GM23338 (cell line): ENCODE data around the gene ETFRF1. TPM values are rescaled to one million over a fixed set of nuclear protein-coding genes. Genes with fewer than 3 reads are reported as not detected.
A peak's percentile ranks its signal among the peaks of the same experiment; 100 is the strongest.

Source experiments
- ATAC-seq: fragments of 200-7000 bp; cut with Tn5 transposase; 3 replicates; pipeline ENCODE4 v1.9.1; 2020
- DNase-seq: peaks from one replicate; pipeline ENCODE4 v3.0.0-alpha.2; 2015; ENCODE audit warnings: low spot score
- H2AFZ ChIP-seq: fragments of 200-600 bp; sonication (generic); 2 replicates; pipeline ENCODE4 v1.8.0; 2016; ENCODE audit warnings: antibody characterized with exemption, mild to moderate bottlenecking, moderate library complexity
- H3F3A ChIP-seq: fragments of 200-600 bp; sonication (generic); replicated peaks from 2 replicates; pipeline ENCODE4 v1.8.0; 2017; ENCODE audit warnings: antibody characterized with exemption, mixed run types, low read depth
- H3K27ac ChIP-seq: fragments of 200-600 bp; sonication (generic); 2 replicates; pipeline ENCODE4 v1.6.1; 2016; ENCODE audit warnings: low read depth
- H3K27me3 ChIP-seq: fragments of 200-600 bp; sonication (generic); 2 replicates; pipeline ENCODE4 v1.8.0; 2016; ENCODE audit warnings: mild to moderate bottlenecking, mixed run types, moderate library complexity; ENCODE audit not compliant: insufficient read depth
- H3K36me3 ChIP-seq: fragments of 200-600 bp; sonication (generic); 2 replicates; pipeline ENCODE4 v1.8.0; 2016; ENCODE audit warnings: mild to moderate bottlenecking; ENCODE audit not compliant: insufficient read depth
- H3K4me1 ChIP-seq: fragments of 200-600 bp; sonication (generic); 2 replicates; pipeline ENCODE4 v1.8.0; 2016; ENCODE audit warnings: mild to moderate bottlenecking, moderate library complexity; ENCODE audit not compliant: insufficient read depth
- H3K4me2 ChIP-seq: fragments of 200-600 bp; sonication (generic); 2 replicates; pipeline ENCODE4 v1.7.1; 2017; ENCODE audit warnings: mixed run types
- H3K4me3 ChIP-seq: fragments of 200-600 bp; sonication (generic); 2 replicates; pipeline ENCODE4 v1.6.1; 2016; ENCODE audit warnings: mixed run types
- H3K79me2 ChIP-seq: fragments of 200-600 bp; sonication (generic); replicated peaks from 2 replicates; pipeline ENCODE4 v1.8.0; 2017; ENCODE audit warnings: mild to moderate bottlenecking; ENCODE audit not compliant: insufficient read depth
- H3K9me2 ChIP-seq: fragments of 200-600 bp; sonication (generic); 2 replicates; pipeline ENCODE4 v1.8.0; 2017; ENCODE audit not compliant: insufficient read depth
- H4K20me1 ChIP-seq: fragments of 200-600 bp; sonication (generic); replicated peaks from 2 replicates; pipeline ENCODE4 v1.8.0; 2017; ENCODE audit warnings: mild to moderate bottlenecking; ENCODE audit not compliant: insufficient read depth
- H3K27ac Mint-ChIP-seq: 2 replicates; pipeline ENCODE4 v1.8.0; 2020; ENCODE audit warnings: inconsistent platforms, mild to moderate bottlenecking, moderate library complexity, mixed read lengths
- H3K27me3 Mint-ChIP-seq: 3 replicates; pipeline ENCODE4 v1.8.0; 2022; ENCODE audit warnings: low read depth, mild to moderate bottlenecking, moderate library complexity, mixed read lengths, inconsistent platforms; ENCODE audit not compliant: insufficient read depth, poor library complexity
- H3K36me3 Mint-ChIP-seq: 3 replicates; pipeline ENCODE4 v1.8.0; 2021; ENCODE audit warnings: low read depth, mild to moderate bottlenecking, inconsistent platforms, moderate library complexity, mixed read lengths
- H3K4me1 Mint-ChIP-seq: 3 replicates; pipeline ENCODE4 v1.8.0; 2020; ENCODE audit warnings: mild to moderate bottlenecking, inconsistent platforms, mixed read lengths
- H3K4me3 Mint-ChIP-seq: 3 replicates; pipeline ENCODE4 v1.8.0; 2021; ENCODE audit warnings: moderate library complexity, mild to moderate bottlenecking, inconsistent platforms, mixed read lengths
- H3K9me3 Mint-ChIP-seq: 3 replicates; pipeline ENCODE4 v1.8.0; 2020; ENCODE audit warnings: moderate library complexity, mild to moderate bottlenecking, inconsistent platforms, mixed read lengths
- CTCF ChIP-seq, 2 experiments: fragments of 200-600 bp in 1 of 2; sonication (generic) in 1 of 2; conservative IDR thresholded peaks; 2 replicates each; pipeline versions ENCODE4 v1.5.1 to v1.6.1; 2016 to 2017; ENCODE audit warnings: antibody characterized with exemption in 2 of 2, low read depth in 2 of 2, mild to moderate bottlenecking in 2 of 2, moderate library complexity in 1 of 2
- EZH2 ChIP-seq: fragments of 200-600 bp; sonication (generic); IDR thresholded peaks from one replicate; pipeline ENCODE4 v1.8.0; 2017; ENCODE audit warnings: antibody characterized with exemption, mild to moderate bottlenecking, low read depth; ENCODE audit not compliant: unreplicated experiment
- JUNB ChIP-seq: IDR thresholded peaks from one replicate; pipeline ENCODE4 v1.6.1; 2016; ENCODE audit warnings: antibody characterized with exemption; ENCODE audit not compliant: unreplicated experiment
- NANOG ChIP-seq: IDR thresholded peaks from 2 replicates; pipeline ENCODE4 v1.6.1; 2016; ENCODE audit warnings: antibody characterized with exemption, borderline replicate concordance
- POLR2AphosphoS5 ChIP-seq: IDR thresholded peaks from 2 replicates; pipeline ENCODE4 v1.6.1; 2016; ENCODE audit warnings: antibody characterized with exemption, low read depth
- REST ChIP-seq: IDR thresholded peaks from one replicate; pipeline ENCODE4 v1.6.1; 2018; ENCODE audit warnings: antibody characterized with exemption; ENCODE audit not compliant: unreplicated experiment
- ZNF462 ChIP-seq: fragments of 250-450 bp; sonication (Bioruptor Pico); IDR thresholded peaks from 2 replicates; pipeline ENCODE4 v1.5.0; 2020; ENCODE audit warnings: mild to moderate bottlenecking, moderate library complexity
- polyA plus RNA-seq: library from polyadenylated mRNA; unstranded; fragments of >200 nt; fragmentation: Nextera tagmentation; extraction: Ambion mirVana; gene quantifications from 2 replicates; pipeline ENCODE4 v1.2.1, GENCODE V29; 2016
- total RNA-seq: library from RNA; depleted of rRNA; stranded (reverse); fragments of >200 nt; shearing (Covaris generic); gene quantifications from 2 replicates; pipeline ENCODE4 v1.2.3, GENCODE V29; 2014

ETFRF1 gene
- total and polyA plus RNA-seq, 2 experiments from 2014 or later: 8.1 to 14.2 TPM

GRCh38 chr12:25156061-25156460 is 39.0 kb upstream of the ETFRF1 start (continued):
- no peak for TF ChIP-seq ZNF462 (CRISPR knock-in tag)

GRCh38 chr12:25162866-25163265 is 32.2 kb upstream of the ETFRF1 start:
- no peak overlapping the region for H3K4me3 Mint-ChIP-seq
- ATAC-seq: no peak
- TF ChIP-seq JUNB: no peak
- no peak for TF ChIP-seq POLR2AphosphoS5
- no peak for TF ChIP-seq EZH2
- Histone ChIP-seq H4K20me1 (no peaks in the 10 kb centered on the region; the same call in 1 of the 2 replicates), H3K4me3 (no peak overlapping the region), H3K9me2 (no peaks in the 10 kb centered on the region), H2AFZ (no peak overlapping the region), H3K79me2 (no peaks in the 10 kb centered on the region), H3K27ac (no peak overlapping the region), H3K27me3 (no peaks in the 10 kb centered on the region), H3K36me3 (no peaks in the 10 kb centered on the region), H3F3A (no peaks in the 10 kb centered on the region), H3K4me2 (no peak overlapping the region), H3K4me1 (peaks cover 3% of the 10 kb centered on the region; the same call in 1 of the 2 replicates)
- H3K4me1 Mint-ChIP-seq: no peaks in the 10 kb centered on the region
- H3K27me3 Mint-ChIP-seq: no peaks in the 10 kb centered on the region
- DNase-seq: no peak
- H3K9me3 Mint-ChIP-seq: no peaks in the 10 kb centered on the region
- H3K27ac Mint-ChIP-seq: no peak overlapping the region
- no peaks in the 10 kb centered on the region for H3K36me3 Mint-ChIP-seq

- no peak overlapping the region for H3K4me3 Mint-ChIP-seq
- no peak overlapping the region for H3K27ac Mint-ChIP-seq
- Histone ChIP-seq H3K4me2 (no peak overlapping the region), H3K27me3 (no peaks in the 10 kb centered on the region), H3F3A (no peaks in the 10 kb centered on the region), H3K4me1 (no peaks in the 10 kb centered on the region), H3K79me2 (no peaks in the 10 kb centered on the region), H3K4me3 (no peak overlapping the region), H3K36me3 (no peaks in the 10 kb centered on the region), H3K9me2 (no peaks in the 10 kb centered on the region), H4K20me1 (no peaks in the 10 kb centered on the region), H2AFZ (peak overlapping the region; percentile 30; the same call in 1 of the 2 replicates), H3K27ac (no peak overlapping the region)
- no peaks in the 10 kb centered on the region for H3K4me1 Mint-ChIP-seq
- ATAC-seq (no peak), DNase-seq (no peak)
- H3K9me3 Mint-ChIP-seq: no peaks in the 10 kb centered on the region; the same call in 2 of the 3 replicates
- H3K36me3 Mint-ChIP-seq: no peaks in the 10 kb centered on the region
- peaks cover 3% of the 10 kb centered on the region for H3K27me3 Mint-ChIP-seq
- TF ChIP-seq NANOG: no peak
- TF ChIP-seq REST: no peak
- TF ChIP-seq POLR2AphosphoS5: no peak
- TF ChIP-seq JUNB: no peak
- no peak for TF ChIP-seq CTCF (conservative IDR thresholded peaks at IDR 0.05; ENCODE audit: low read depth in 2 of 2)
Measured at GRCh38 chr12:25182765-25183164, 12.3 kb upstream of the ETFRF1 start.
